SIG-M5 treated with dmso at 0.1 percent for 504 hours (cell line): ENCODE data around the gene CALCOCO1.
"Not testable (repeated sequence)": the region's sequence is repeated elsewhere in the genome, so short reads cannot be mapped to it uniquely, and the experiment has no call there.

Source experiments
- DNase-seq: peaks from one replicate; lab custom pipeline; 2025; ENCODE audit not compliant: unreplicated experiment; lab: John Stamatoyannopoulos, UW

CALCOCO1 gene

DNA sequence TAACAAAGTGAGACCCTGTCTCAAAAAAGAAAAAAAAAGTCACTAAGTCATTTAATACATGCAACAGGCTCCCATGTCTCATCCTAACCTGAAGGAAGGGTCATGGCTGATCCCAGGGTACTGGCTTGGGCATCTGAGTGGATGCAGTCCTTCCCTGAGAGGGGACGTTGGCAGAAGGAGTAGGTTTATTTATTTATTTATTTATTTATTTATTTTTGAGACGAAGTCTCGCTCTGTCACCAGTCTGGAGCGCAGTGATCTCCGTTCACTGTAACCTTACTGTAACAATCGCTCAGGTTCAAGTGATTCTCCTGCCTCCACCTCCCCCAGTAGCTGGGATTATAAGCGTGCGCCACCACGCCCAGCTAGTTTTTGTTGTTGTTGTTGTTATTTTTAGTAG, 7.2 kb upstream of the CALCOCO1 start:
- DNase-seq = no peak

GRCh38 chr12:53733807-53734200, 6.6 kb upstream of the CALCOCO1 start:
- no peak for DNase-seq

DNA sequence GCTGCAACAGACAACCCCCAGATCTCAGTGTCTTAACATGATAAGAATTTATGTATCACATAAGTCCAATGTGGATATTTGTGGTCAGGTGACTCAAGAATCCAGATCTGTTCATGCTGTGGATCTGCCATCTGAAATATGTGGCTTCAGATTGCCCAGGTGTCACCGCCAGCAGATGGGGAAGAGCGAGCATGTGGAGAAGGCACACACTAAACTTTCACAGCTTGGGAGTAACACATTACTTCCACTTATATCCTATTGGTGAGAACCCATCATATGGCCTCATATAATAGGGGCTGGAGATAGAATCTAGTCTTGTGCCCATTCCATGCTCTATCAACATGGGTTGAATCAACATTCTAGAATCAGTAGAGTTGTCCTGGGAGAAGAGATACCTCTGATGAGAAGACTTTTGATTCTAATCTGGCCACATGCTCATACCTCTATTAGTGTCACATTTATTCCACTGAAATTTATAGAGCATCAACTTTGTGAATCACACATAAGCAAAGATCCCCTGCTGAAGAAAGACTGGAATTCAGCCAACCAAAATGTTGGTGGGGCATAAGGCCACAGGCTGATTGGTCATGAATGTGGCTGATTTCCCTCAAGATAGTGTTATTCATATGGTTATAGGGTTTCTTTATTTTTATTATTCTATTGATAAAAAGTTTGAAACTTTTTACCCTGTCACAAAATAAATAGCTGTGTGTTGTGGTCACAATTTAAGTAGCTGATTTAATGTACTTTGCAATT, 6.0 kb upstream of the CALCOCO1 start:
- no peak for DNase-seq

GRCh38 chr12:53729644-53730043, 2.4 kb upstream of the CALCOCO1 start:
- no peak for DNase-seq

GRCh38 chr12:53728206-53728605, 954 bp upstream of the CALCOCO1 start:
- DNase-seq = no peak

- no peak for DNase-seq
These were observed 324 bp downstream of the CALCOCO1 start for GRCh38 chr12:53726946-53727309.

DNA sequence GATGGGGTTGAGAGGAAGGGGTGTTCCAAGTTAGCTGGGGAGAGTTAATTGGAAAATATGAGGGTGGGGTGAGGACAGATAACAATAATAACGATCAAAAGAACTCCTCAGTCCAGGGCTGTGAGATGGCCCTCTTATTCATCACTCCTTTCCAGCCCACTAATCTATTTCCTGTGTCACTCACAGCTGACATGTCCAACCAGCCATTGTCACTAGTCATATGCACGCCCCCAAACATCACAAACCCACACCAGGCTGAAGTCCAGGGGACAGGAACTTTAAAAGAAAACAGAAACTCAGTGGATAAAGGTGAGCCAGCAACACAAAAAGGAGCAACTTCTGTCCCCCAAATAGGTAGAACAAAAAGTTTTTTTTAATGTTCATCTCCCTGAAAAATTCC, 911 bp downstream of the CALCOCO1 start:
- no peak for DNase-seq

DNA sequence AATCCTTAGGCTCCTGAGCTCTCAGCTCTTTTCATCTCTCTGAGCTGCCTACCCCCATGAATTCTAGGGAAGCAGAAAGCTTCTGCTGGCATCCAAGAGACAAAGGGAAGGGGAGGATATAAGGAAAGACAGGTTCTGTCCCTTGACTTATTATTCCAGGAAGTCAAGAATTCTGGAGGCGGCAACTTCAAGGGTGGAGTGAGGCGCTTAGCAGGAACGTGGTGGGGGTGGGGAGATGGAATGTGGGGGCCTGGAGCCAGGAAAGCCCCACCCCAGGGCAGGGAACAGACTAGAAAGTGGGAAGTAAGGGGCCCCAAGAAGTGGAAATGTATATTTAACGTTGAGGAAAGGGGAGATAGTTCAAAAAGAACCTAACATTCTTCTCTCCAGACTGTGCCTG, 1.4 kb downstream of the CALCOCO1 start:
- no peak for DNase-seq

- no peak for DNase-seq
These were observed 4.7 kb downstream of the CALCOCO1 start for GRCh38 chr12:53722450-53723041.

DNA sequence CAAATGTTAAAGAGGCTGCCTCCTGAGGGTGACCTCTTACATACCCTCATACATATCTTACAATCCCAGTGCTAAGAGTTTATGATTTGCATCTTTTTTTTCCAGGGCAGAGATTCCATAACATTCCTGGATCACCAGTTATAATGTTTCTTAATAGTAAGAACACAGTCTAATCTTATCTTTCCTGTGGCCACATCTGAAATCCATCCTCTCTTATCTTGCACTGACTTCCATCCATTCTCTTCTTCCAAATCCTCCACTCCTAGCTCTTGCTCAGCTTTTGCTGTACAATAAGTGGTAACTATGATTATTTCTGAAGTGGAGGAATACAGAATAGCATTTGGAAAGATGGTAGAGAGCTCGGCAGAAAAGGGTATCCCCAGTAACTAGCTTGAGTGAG, 6.3 kb downstream of the CALCOCO1 start:
- DNase-seq = no peak

GRCh38 chr12:53719649-53720048, 7.6 kb downstream of the CALCOCO1 start:
- no peak for DNase-seq

DNA sequence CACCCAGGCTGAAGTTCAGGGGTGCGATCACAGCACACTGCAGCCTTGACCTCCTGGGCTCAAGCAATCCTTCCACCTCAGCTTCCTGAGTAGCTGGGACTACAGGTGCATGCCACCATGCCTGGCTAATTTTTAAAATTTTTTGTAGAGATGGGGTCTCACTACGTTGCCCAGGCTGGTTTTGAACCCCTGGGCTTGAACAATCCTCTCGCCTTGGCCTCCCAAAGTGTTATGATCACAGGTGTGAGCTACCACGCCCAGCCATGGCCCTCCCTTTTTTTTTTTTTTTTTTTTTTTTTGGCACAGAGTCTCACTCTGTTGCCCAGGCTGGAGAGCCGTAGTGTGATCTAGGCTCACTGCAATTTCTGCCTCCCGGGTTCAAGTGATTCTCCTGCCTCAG, 8.7 kb downstream of the CALCOCO1 start:
- not testable (repeated sequence) for DNase-seq

GRCh38 chr12:53717319-53717718, 9.9 kb downstream of the CALCOCO1 start:
- DNase-seq = no peak

DNA sequence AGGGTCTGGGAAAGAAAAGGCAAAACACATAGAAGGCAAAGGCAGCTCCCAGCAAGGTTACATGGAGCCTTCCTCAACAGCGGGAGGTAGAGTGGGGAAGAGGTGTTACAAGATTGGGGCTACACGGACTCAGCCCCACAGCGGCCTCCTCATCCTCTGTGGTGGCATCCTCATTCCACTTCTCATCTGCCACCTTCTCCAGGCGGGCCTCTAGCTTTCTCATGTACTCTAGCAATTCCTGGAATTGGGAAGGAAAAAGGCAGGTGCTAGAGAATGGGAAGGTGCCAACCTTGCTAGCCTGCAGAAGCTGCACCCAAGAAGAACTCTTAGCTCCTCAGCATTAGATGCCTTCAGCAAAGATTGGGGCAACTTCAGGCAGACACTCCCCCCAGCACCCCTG, 13.2 kb downstream of the CALCOCO1 start:
- no peak for DNase-seq

DNA sequence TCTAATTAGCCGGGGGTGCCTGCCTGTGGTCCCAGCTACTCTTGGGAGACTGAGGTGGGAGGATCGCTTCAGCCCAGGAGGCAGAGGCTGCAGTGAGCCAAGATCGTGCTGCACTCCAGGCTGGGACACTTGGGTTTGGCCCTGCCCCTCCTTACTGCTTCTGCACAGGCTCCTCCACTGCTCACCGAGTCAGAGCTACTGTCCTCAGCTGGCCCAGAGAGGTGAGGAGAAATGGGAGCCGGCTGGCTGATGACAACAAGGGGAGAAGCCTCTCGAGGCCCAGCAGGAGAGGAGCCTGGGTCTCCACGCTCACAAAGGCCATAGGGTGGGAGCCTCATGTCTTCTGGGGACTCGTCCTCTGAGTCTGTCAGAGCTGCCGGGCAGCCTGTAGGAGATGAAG, 13.7 kb downstream of the CALCOCO1 start:
- DNase-seq = no peak

DNA sequence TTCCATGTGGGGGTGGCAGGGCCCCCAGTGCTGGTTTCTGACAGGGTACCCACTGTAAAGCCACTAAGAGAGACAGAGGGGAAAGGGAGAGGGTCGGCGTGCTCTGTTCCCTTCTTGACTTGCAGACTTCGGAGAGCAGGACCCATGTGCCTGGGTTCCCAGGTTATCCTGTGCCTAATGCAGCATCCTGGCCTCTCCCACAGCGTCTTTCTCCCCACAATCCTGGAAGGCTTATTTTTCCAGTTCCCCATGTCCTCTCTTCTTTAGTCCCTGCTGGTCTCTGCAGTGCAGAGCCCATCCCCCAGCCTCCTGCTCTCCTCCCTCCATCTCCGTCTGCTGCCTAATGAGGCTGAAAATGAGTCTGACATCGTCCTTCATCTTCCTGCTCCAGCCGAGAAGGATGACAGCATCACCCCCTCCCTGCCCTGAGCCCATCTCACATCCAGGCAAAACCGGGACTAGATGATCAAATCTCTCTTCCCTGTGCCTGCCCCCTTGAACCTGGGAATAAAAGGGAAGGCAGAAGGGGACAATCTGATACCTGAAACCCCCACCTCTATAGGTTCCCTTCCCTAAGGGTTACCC, 15.1 kb downstream of the CALCOCO1 start:
- DNase-seq = no peak

- no peak for DNase-seq
These were observed 17.2 kb downstream of the CALCOCO1 start for GRCh38 chr12:53710091-53710490.

- DNase-seq = no peak
These were observed 17.6 kb downstream of the CALCOCO1 start for GRCh38 chr12:53709671-53710070.

GRCh38 chr12:53706080-53706479, 21.2 kb downstream of the CALCOCO1 start:
- DNase-seq = no peak

DNA sequence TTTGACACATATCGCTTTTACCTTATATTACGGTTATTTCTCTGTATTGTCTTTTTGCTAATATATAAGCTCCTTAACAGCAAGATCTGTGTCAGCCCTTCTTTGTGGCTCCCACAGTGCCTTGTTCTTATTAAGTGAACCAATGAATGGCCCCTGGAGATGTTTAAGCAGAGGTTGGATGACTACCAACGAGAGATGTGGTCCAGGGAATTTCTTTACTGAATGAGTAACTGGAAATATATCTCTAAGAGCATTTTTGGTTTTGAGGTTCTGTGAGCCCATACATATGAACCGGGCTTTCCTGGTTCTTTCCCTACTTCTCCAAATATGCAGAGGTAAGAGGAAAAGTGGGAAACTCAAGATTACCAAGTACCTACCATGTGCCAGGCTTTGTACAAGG, 23.5 kb downstream of the CALCOCO1 start:
- DNase-seq = no peak

DNA sequence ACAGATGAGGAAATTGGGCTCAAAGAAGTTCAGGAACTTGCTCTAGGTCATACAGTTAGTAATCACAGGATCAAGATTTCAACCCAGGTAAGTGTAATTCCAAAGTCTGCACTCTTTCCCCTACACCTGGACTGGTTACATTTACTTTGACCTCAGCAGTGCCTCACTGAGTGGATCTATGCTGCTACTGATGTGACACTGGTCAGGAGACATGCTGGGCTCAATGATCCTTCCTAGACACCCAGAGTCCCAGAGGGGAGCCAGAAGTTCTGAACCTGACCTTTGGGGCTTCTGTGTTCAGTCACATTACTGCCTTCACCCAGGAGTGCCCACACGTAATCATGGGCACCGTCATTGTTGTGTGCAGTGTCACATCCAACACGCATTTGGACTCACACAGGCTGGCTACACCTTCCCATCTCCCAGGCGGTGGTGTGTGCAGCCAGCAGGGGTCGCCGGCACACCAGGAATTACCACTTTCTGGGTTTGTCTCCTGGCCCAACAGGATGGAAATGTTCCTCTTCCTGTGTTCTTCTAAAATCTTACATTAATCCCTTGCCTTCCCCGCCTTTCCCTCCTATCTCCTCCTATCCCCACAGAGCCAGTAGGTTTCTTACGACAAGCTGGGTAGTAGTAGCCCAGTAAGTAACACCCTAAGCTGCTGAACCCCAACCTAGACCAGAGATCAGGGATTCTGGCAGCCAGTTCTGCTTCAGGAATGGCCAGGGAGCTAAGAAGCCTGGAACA, 25.6 kb downstream of the CALCOCO1 start:
- peak; percentile 58 for DNase-seq

DNA sequence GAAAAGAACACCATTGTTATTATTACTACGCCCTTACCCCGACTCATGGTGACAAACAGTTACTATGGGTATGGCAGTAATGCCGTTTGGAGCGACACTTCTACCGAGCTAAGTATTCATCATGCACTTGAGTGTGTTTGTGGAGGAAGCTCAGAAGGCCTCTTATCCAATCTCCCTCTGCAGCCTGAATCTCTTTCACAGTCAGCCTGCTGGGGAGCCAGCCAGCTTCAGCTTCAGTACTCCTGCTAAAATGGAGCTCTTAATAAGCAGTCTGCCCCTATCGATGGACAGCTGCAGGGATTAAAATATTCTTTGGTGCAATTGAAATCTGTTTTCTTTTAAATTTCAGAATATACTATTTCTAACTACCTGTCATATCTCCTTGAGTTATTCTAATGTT, 26.7 kb downstream of the CALCOCO1 start:
- DNase-seq = no peak
